IMR-90 (cell line): Measurements from ENCODE around the gene DPEP1. TPM values are rescaled to one million over a fixed set of nuclear protein-coding genes. Genes with fewer than 3 reads are reported as not detected.

Source experiments
- ATAC-seq: fragments of 200-7000 bp; cut with Tn5 transposase; 2 replicates; pipeline ENCODE4 v1.9.1; 2020; ENCODE audit warnings: low read depth, mild to moderate bottlenecking, moderate library complexity
- BruUV-seq: library from RNA; stranded (reverse); fragments of 400-500 nt; replicated peaks from 2 replicates; lab custom pipeline; 2021; lab: Mats Ljungman, UMichigan
- CTCF ChIA-PET: fragments of 300-600 bp; formaldehyde crosslinking; extraction: SDS; loops from one replicate; lab custom pipeline; 2021; ENCODE audit warnings: antibody characterized with exemption; lab: Yijun Ruan, JAX
- POLR2A ChIA-PET: fragments of 300-600 bp; sonication (Branson Sonifier 250); formaldehyde crosslinking; loops from one replicate; lab custom pipeline; 2022; ENCODE audit warnings: antibody characterized with exemption; ENCODE audit not compliant: unreplicated experiment; lab: Charles Lee
- DNase-seq: peaks from one replicate; pipeline ENCODE4 v3.0.0; 2013
- H2AFZ ChIP-seq: replicated peaks from 2 replicates; pipeline ENCODE3; 2013; ENCODE audit warnings: low read length, mild to moderate bottlenecking; ENCODE audit not compliant: poor library complexity
- H2AK5ac ChIP-seq: 2 replicates; pipeline ENCODE4 v1.6.1; 2013; ENCODE audit warnings: low read depth, low read length, inconsistent platforms
- H2AK9ac ChIP-seq: replicated peaks from 2 replicates; pipeline ENCODE3; 2013; ENCODE audit warnings: mild to moderate bottlenecking, low read depth, low read length, moderate library complexity; ENCODE audit not compliant: poor library complexity
- H2BK120ac ChIP-seq: 2 replicates; pipeline ENCODE4 v1.6.1; 2013; ENCODE audit warnings: low read depth, low read length, inconsistent platforms
- H2BK15ac ChIP-seq: 3 replicates; pipeline ENCODE4 v1.6.1; 2013; ENCODE audit warnings: low read depth, low read length, inconsistent platforms
- H2BK20ac ChIP-seq: 2 replicates; pipeline ENCODE4 v1.6.1; 2013; ENCODE audit warnings: low read depth, mild to moderate bottlenecking, inconsistent platforms, low read length, moderate library complexity
- H2BK5ac ChIP-seq: 2 replicates; pipeline ENCODE4 v1.6.1; 2013; ENCODE audit warnings: mild to moderate bottlenecking, low read depth, low read length, inconsistent platforms; ENCODE audit not compliant: poor library complexity, severe bottlenecking
- H3K14ac ChIP-seq: replicated peaks from 2 replicates; pipeline ENCODE4 v1.6.1; 2013; ENCODE audit warnings: low read depth, low read length, inconsistent platforms
- H3K18ac ChIP-seq: 2 replicates; pipeline ENCODE4 v1.6.1; 2013; ENCODE audit warnings: low read depth, low read length, control low read depth
- H3K23ac ChIP-seq: 2 replicates; pipeline ENCODE4 v1.6.1; 2013; ENCODE audit warnings: low read depth, low read length, inconsistent platforms
- H3K27ac ChIP-seq: 2 replicates; pipeline ENCODE4 v1.5.1; 2013; ENCODE audit warnings: mild to moderate bottlenecking, control low read depth, low read length; ENCODE audit not compliant: insufficient read depth
- H3K27me3 ChIP-seq: 2 replicates; pipeline ENCODE4 v1.6.1; 2013; ENCODE audit warnings: low read length; ENCODE audit not compliant: control insufficient read depth, insufficient read depth
- H3K36me3 ChIP-seq: 2 replicates; pipeline ENCODE4 v1.6.1; 2013; ENCODE audit warnings: low read length, mixed read lengths; ENCODE audit not compliant: control insufficient read depth, insufficient read depth
- H3K4ac ChIP-seq: 2 replicates; pipeline ENCODE4 v1.6.1; 2013; ENCODE audit warnings: low read depth, low read length, inconsistent platforms
- H3K4me1 ChIP-seq: 2 replicates; pipeline ENCODE4 v1.6.1; 2013; ENCODE audit warnings: low read length, mixed read lengths; ENCODE audit not compliant: control insufficient read depth, insufficient read depth
- H3K4me2 ChIP-seq: 2 replicates; pipeline ENCODE4 v1.6.1; 2013; ENCODE audit warnings: low read depth, mild to moderate bottlenecking, control low read depth, low read length, moderate library complexity
- H3K4me3 ChIP-seq: 2 replicates; pipeline ENCODE4 v1.5.1; 2013; ENCODE audit warnings: low read depth, mild to moderate bottlenecking, control low read depth, low read length, moderate library complexity; ENCODE audit not compliant: insufficient read depth
- H3K56ac ChIP-seq: 2 replicates; pipeline ENCODE4 v1.6.1; 2013; ENCODE audit warnings: low read length, inconsistent platforms; ENCODE audit not compliant: insufficient read depth; ENCODE audit errors: extremely low read depth
- H3K79me1 ChIP-seq, 2 experiments: 2 replicates each; pipeline ENCODE4 v1.6.1; 2013; ENCODE audit warnings: low read length in 2 of 2, inconsistent platforms in 1 of 2, low read depth in 1 of 2
- H3K9ac ChIP-seq: 2 replicates; pipeline ENCODE4 v1.6.1; 2013; ENCODE audit warnings: low read depth, low read length, control low read depth
- H3K9me1 ChIP-seq: 2 replicates; pipeline ENCODE4 v1.6.1; 2013; ENCODE audit warnings: low read length, inconsistent platforms; ENCODE audit not compliant: insufficient read depth
- H3K9me3 ChIP-seq: 2 replicates; pipeline ENCODE4 v1.6.1; 2013; ENCODE audit warnings: low read length; ENCODE audit not compliant: control insufficient read depth, insufficient read depth
- H4K20me1 ChIP-seq: 2 replicates; pipeline ENCODE4 v1.6.1; 2013; ENCODE audit warnings: low read length, inconsistent platforms; ENCODE audit not compliant: insufficient read depth
- H4K5ac ChIP-seq: 2 replicates; pipeline ENCODE4 v1.6.1; 2013; ENCODE audit warnings: mild to moderate bottlenecking, low read depth, low read length, control low read depth
- H4K8ac ChIP-seq, 2 experiments: 2 replicates each; pipeline ENCODE4 v1.6.1; 2013; ENCODE audit warnings: low read depth in 2 of 2, low read length in 2 of 2, control low read depth in 1 of 2, inconsistent platforms in 1 of 2
- H4K91ac ChIP-seq: 2 replicates; pipeline ENCODE4 v1.6.1; 2013; ENCODE audit warnings: low read depth, low read length, inconsistent platforms; ENCODE audit not compliant: insufficient read depth
- BHLHE40 ChIP-seq: fragments of 150-350 bp; IDR thresholded peaks from 2 replicates; pipeline ENCODE4 v1.6.1; 2016; ENCODE audit warnings: mild to moderate bottlenecking, low read depth, low read length
- CEBPB ChIP-seq: IDR thresholded peaks from 2 replicates; pipeline ENCODE4 v1.6.1; 2012; ENCODE audit warnings: low read depth, low read length, improper control_type of control experiment
- CHD1 ChIP-seq: IDR thresholded peaks from 2 replicates; pipeline ENCODE4 v1.6.1; 2012; ENCODE audit warnings: low read depth, low read length, improper control_type of control experiment
- CTCF ChIP-seq: conservative IDR thresholded peaks from 2 replicates; pipeline ENCODE4 v1.5.1; 2012; ENCODE audit warnings: mild to moderate bottlenecking, low read depth, low read length, improper control_type of control experiment
- ELK1 ChIP-seq: fragments of 150-350 bp; IDR thresholded peaks from 2 replicates; pipeline ENCODE4 v1.6.1; 2016; ENCODE audit warnings: low read depth, mild to moderate bottlenecking, low read length, moderate library complexity, borderline replicate concordance
- FOS ChIP-seq: fragments of 150-350 bp; IDR thresholded peaks from 2 replicates; pipeline ENCODE4 v1.6.1; 2016; ENCODE audit warnings: low read depth, low read length
- MAFK ChIP-seq: IDR thresholded peaks from 2 replicates; pipeline ENCODE4 v1.6.1; 2012; ENCODE audit warnings: low read depth, low read length, improper control_type of control experiment
- MAZ ChIP-seq: IDR thresholded peaks from 2 replicates; pipeline ENCODE4 v1.6.1; 2012; ENCODE audit warnings: low read depth, mild to moderate bottlenecking, low read length, improper control_type of control experiment, moderate library complexity, borderline replicate concordance
- MXI1 ChIP-seq: IDR thresholded peaks from 2 replicates; pipeline ENCODE4 v1.6.1; 2012; ENCODE audit warnings: low read depth, mild to moderate bottlenecking, low read length, moderate library complexity, borderline replicate concordance
- NFE2L2 ChIP-seq: fragments of 150-350 bp; IDR thresholded peaks from 2 replicates; pipeline ENCODE4 v1.6.1; 2016; ENCODE audit warnings: low read depth, mild to moderate bottlenecking, low read length
- POLR2A ChIP-seq: IDR thresholded peaks from 2 replicates; pipeline ENCODE4 v1.6.1; 2012; ENCODE audit warnings: mild to moderate bottlenecking, low read depth, low read length
- RAD21 ChIP-seq: IDR thresholded peaks from 2 replicates; pipeline ENCODE4 v1.6.1; 2012; ENCODE audit warnings: low read length, improper control_type of control experiment
- RCOR1 ChIP-seq: IDR thresholded peaks from 2 replicates; pipeline ENCODE4 v1.6.1; 2012; ENCODE audit warnings: mild to moderate bottlenecking, low read length, improper control_type of control experiment; ENCODE audit not compliant: insufficient replicate concordance
- RFX5 ChIP-seq: IDR thresholded peaks from 2 replicates; pipeline ENCODE4 v1.8.0; 2012; ENCODE audit warnings: low read depth, mild to moderate bottlenecking, low read length, moderate library complexity
- SMC3 ChIP-seq: fragments of 150-350 bp; IDR thresholded peaks from 2 replicates; pipeline ENCODE4 v1.6.1; 2016; ENCODE audit warnings: low read depth, mild to moderate bottlenecking, antibody characterized with exemption, low read length, moderate library complexity
- WGBS, 2 experiments: methylation state at CpG; one replicate each; pipeline versions ENCODE4 v1.1.5 to v1.1.7; 2013; ENCODE audit warnings: missing lambda C conversion rate in 2 of 2; ENCODE audit not compliant: insufficient read length in 1 of 2; ENCODE audit errors: extremely low coverage in 2 of 2; 5-methylcytosine and 5-hydroxymethylcytosine counted together
- dilution Hi-C: fragments of 300-500 bp; cut with HindIII; formaldehyde crosslinking; loops from one replicate; pipeline ENCODE4 v1.14.3; 2018; ENCODE audit warnings: low sequenced_read_pairs; ENCODE audit not compliant: unreplicated experiment
- in situ Hi-C: fragments of 300-500 bp; cut with MboI; formaldehyde crosslinking; loops from 3 replicates; pipeline ENCODE4 v1.14.3; 2019; ENCODE audit warnings: low sequenced_read_pairs, inconsistent platforms, mixed read lengths
- intact Hi-C: fragments of 100-400 bp; cut with micrococcal nuclease; formaldehyde crosslinking; loops from 2 replicates; pipeline ENCODE4 v1.10.0; 2022
- polyA plus RNA-seq, 3 experiments: library from polyadenylated mRNA; depleted of rRNA; stranded (reverse); fragments of >200 nt; gene quantifications; 2 replicates each; pipeline ENCODE4 v1.2.3, GENCODE V29; 2012; ENCODE audit warnings: low replicate concordance in 1 of 3
- total RNA-seq: library from RNA; depleted of rRNA; stranded (reverse); fragments of >200 nt; gene quantifications from 2 replicates; pipeline ENCODE4 v1.2.3, GENCODE V29; 2012
- TF ChIP-seq, protein P1 (sequence below): fragments of 150-350 bp; IDR thresholded peaks from 2 replicates; pipeline ENCODE4 v1.6.1; 2017; ENCODE audit warnings: mild to moderate bottlenecking, antibody characterized with exemption, low read length, low read depth

Gene DPEP1
- total and polyA plus RNA-seq, 2 of the 4 experiments (the other 2 are of a cell fraction), result not detected

DNA sequence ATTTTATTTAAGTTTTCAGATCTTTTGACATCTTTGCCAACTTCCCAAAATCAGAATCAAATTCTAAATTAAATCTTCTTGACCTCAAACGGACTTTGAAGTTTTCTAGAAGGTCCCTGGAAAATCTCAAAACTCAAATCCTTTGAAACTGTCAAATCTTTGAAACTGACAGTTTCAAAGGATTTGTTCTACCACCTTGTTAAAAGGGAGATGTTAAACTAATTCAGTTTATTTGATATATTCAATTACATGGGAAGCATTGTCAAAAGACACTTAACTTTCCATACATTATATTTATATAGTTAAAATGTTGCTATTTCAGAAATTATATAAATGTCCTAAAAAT, 3.4 kb upstream of the DPEP1 start:
- Histone ChIP-seq H4K5ac (no peak overlapping the region), H3K9me1 (0 out of 2 replicates have a peak, but pooled peaks cover 3% of the 10 kb centered on the region), H3K23ac (no peak overlapping the region), H3K27ac (no peak overlapping the region), H3K4me2 (no peak overlapping the region), H2BK20ac (no peak overlapping the region), H3K27me3 (peaks cover 6% of the 10 kb centered on the region; the same call in 1 of the 2 replicates), H2BK120ac (no peak overlapping the region), H4K8ac (no peak overlapping the region), H3K4me1 (no peaks in the 10 kb centered on the region), H2AK9ac (no peak overlapping the region), H2AK5ac (no peak overlapping the region), H3K14ac (no peak overlapping the region), H4K20me1 (peaks cover 6% of the 10 kb centered on the region; the same call in 1 of the 2 replicates), H3K56ac (no peak overlapping the region), H2BK15ac (no peak overlapping the region), H3K36me3 (no peaks in the 10 kb centered on the region), H3K18ac (no peak overlapping the region), H3K79me1 (no peaks in the 10 kb centered on the region), H3K4me3 (no peak overlapping the region), H3K4ac (no peak overlapping the region), H3K9ac (no peak overlapping the region), H4K91ac (no peak overlapping the region), H2AFZ (no peak overlapping the region), H3K9me3 (no peaks in the 10 kb centered on the region), H2BK5ac (no peak overlapping the region)
- CTCF ChIA-PET, result no interaction called here
- BruUV-seq, result no TSS peak
- POLR2A ChIA-PET, result interaction anchor here (1.2 kb wide), 1 partner anchor 46 kb away, joined by 3 read pairs; no protein-coding TSS in a partner anchor
- dilution Hi-C loops, result no loop called here
- ATAC-seq (no peak), DNase-seq (no peak)
- WGBS, 2 experiments, result no CpG with 5 or more reads among the region's 1 CpG
- intact Hi-C loops, result no loop called here
- TF ChIP-seq RFX5 (no peak), CTCF (no peak), RAD21 (no peak), FOS (no peak), MXI1 (no peak), SMC3 (no peak), ELK1 (no peak), NFE2L2 (no peak), CEBPB (no peak), CHD1 (no peak), RCOR1 (no peak), POLR2A (no peak), MAFK (no peak), BHLHE40 (no peak), MAZ (no peak)
- TF ChIP-seq, protein P1, sequence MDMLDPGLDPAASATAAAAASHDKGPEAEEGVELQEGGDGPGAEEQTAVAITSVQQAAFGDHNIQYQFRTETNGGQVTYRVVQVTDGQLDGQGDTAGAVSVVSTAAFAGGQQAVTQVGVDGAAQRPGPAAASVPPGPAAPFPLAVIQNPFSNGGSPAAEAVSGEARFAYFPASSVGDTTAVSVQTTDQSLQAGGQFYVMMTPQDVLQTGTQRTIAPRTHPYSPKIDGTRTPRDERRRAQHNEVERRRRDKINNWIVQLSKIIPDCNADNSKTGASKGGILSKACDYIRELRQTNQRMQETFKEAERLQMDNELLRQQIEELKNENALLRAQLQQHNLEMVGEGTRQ, result no peak
- in situ Hi-C loops, result no loop called here
